Erythroblast (primary cell): ENCODE data around the gene PRKCZ.

Experiments
- GATA1 ChIP-seq: IDR thresholded peaks from 2 replicates; pipeline ENCODE4 v1.6.1; 2011; ENCODE audit warnings: low read depth, mild to moderate bottlenecking, control low read depth, low read length, moderate library complexity
- POLR2A ChIP-seq: IDR thresholded peaks from 2 replicates; pipeline ENCODE4 v1.6.1; 2011; ENCODE audit warnings: mild to moderate bottlenecking, low read length

- TF ChIP-seq POLR2A (no peak), GATA1 (no peak)
Observed at GRCh38 chr1:2061065-2061778, 11.0 kb downstream of the PRKCZ start.
